Adrenal gland (tissue), 12 donors: ENCODE measurements around the gene SWAP70. TPM values are rescaled to one million over a fixed set of nuclear protein-coding genes. Genes with fewer than 3 reads are reported as not detected.
A peak's percentile ranks its signal among the peaks of the same experiment; 100 is the strongest.
"Not testable (repeated sequence)": the region's sequence is repeated elsewhere in the genome, so short reads cannot be mapped to it uniquely, and the experiment has no call there.

ENCODE experiments used
- DNase-seq, 7 donors: peaks; one replicate each; pipeline ENCODE4 v3.0.0-alpha.2; 2019 to 2020
- H3K27ac ChIP-seq, 5 donors: fragments of 200-600 bp; sonication (generic) in 4 of 5; 1 replicate in 3 of 5; 2 replicates in 2 of 5; pipeline versions ENCODE4 v1.5.1 to v1.8.0; 2016 to 2020; ENCODE audit warnings: mild to moderate bottlenecking in 1 of 5
- H3K27me3 ChIP-seq: fragments of 200-600 bp; 2 replicates; pipeline ENCODE4 v1.8.0; 2021
- H3K36me3 ChIP-seq, 2 donors: fragments of 200-600 bp; replicated peaks in 1 of 2; 1 replicate in 1 of 2; 2 replicates in 1 of 2; pipeline versions ENCODE4 v1.5.1 to v1.8.0; 2018 to 2022
- H3K4me1 ChIP-seq, 2 donors: fragments of 200-600 bp; replicated peaks in 1 of 2; 1 replicate in 1 of 2; 2 replicates in 1 of 2; pipeline versions ENCODE4 v1.5.1 to v1.8.0; 2018 to 2021
- H3K4me3 ChIP-seq, 4 donors: fragments of 200-600 bp; sonication (generic) in 3 of 4; one replicate each; pipeline ENCODE4 v1.5.1; 2016 to 2018
- H3K9me3 ChIP-seq, 3 donors: fragments of 200-600 bp; sonication (generic) in 1 of 3; replicated peaks in 1 of 3; 1 replicate in 2 of 3; 2 replicates in 1 of 3; pipeline versions ENCODE4 v1.5.1 to v1.8.0; 2016 to 2021
- CTCF ChIP-seq, 6 experiments: fragments of 450-650 bp in 4 of 6; fragments of 200-600 bp in 2 of 6; sonication (generic) in 1 of 6; IDR thresholded peaks; 1 replicate in 5 of 6; 2 replicates in 1 of 6; pipeline versions ENCODE4 v1.5.1 to v1.8.0; 2016 to 2021; ENCODE audit warnings: antibody characterized with exemption in 6 of 6, mild to moderate bottlenecking in 2 of 6, moderate library complexity in 1 of 6
- POLR2A ChIP-seq, 2 donors: fragments of 450-650 bp; IDR thresholded peaks; one replicate each; pipeline ENCODE4 v1.6.1; 2017; ENCODE audit warnings: antibody characterized with exemption in 2 of 2, mild to moderate bottlenecking in 2 of 2, moderate library complexity in 1 of 2
- WGBS, 4 donors: extraction: QIAGEN DNeasy Blood & Tissue Kit in 2 of 4; methylation state at CpG; one replicate each; pipeline versions ENCODE4 v1.1.5 to v1.1.7; 2013 to 2017; 5-methylcytosine and 5-hydroxymethylcytosine counted together
- intact Hi-C, 2 donors: fragments of 100-400 bp; cut with DNase I; formaldehyde crosslinking; loops; one replicate each; pipeline versions ENCODE4 v1.14.1 to v1.15.0; 2022 to 2023
- polyA plus RNA-seq, 3 donors: library from polyadenylated mRNA; stranded (reverse); fragments of 200-250 nt in 2 of 3; fragments of 350-450 nt in 1 of 3; fragmentation: Illumina TruSeq in 1 of 3; extraction: RNeasy Lipid Tissue Mini Kit (QIAGEN cat#74804) in 1 of 3; gene quantifications; one replicate each; pipeline ENCODE4 v1.2.3, GENCODE V29; 2013 to 2014
- total RNA-seq, 9 donors: library from RNA; depleted of rRNA in 4 of 9; stranded (reverse); fragments of >200 nt in 4 of 9; fragments of 120-200 nt in 1 of 9; fragmentation: NEBNext Ultra II Directional in 1 of 9; extraction: Animal tissue kit (Norgen Biotek cat#: 25700) in 1 of 9; gene quantifications; one replicate each; pipeline versions ENCODE4 v1.1.0 to v1.2.4, GENCODE V29; 2013 to 2023
- donor health status: healthy with polysubstance abuse.
- donor health status: Bipolar disorder and iron deficiency.
- donor health status: DM: yes; HTN: yes; CAD: no.
- donor health status: DM: no; HTN: no; CAD: no.
- donor health status: DM: no; HTN: no; CAD: no.
- donor health status: DM: yes; HTN: yes; CAD: no.

SWAP70 gene
- total and polyA plus RNA-seq, 12 donors: 6.5 to 23.5 (median 17.0) TPM

- 89 to 97% (median 94%) methylated on average over 6 of the region's 6 CpGs for WGBS, 4 donors
- TF ChIP-seq CTCF (IDR thresholded peaks at IDR 0.05) (no peak), POLR2A (IDR thresholded peaks at IDR 0.05) (no peak)
- H3K36me3 ChIP-seq: peaks cover 0 to 18% of the 10 kb centered on the region in 2 donors
These were observed 77.4 kb downstream of the SWAP70 start for GRCh38 chr11:9741260-9741659.

GRCh38 chr11:9743512-9743911, 79.6 kb downstream of the SWAP70 start:
- not testable (repeated sequence) for H3K9me3 ChIP-seq, H3K27ac ChIP-seq, H3K27me3 ChIP-seq, H3K4me1 ChIP-seq, DNase-seq, H3K4me3 ChIP-seq
- H3K36me3 ChIP-seq: peaks cover 0 to 18% of the 10 kb centered on the region in 2 donors
- intact Hi-C loops: loop anchor here (10.0 kb wide), 1 partner anchor 209 kb away; no protein-coding TSS in a partner anchor
- 89 to 94% (median 91%) methylated on average over 3 of the region's 3 CpGs for WGBS, 4 donors

More at GRCh38 chr11:9741260-9741659, 77.4 kb downstream of the SWAP70 start:
- DNase-seq: no peak
- H3K27ac ChIP-seq: no peak overlapping the region
- no peaks in the 10 kb centered on the region for H3K4me1 ChIP-seq
- H3K9me3 ChIP-seq: no peaks in the 10 kb centered on the region
- intact Hi-C loops: loop anchor here (10.0 kb wide), 1 partner anchor 206 kb away; no protein-coding TSS in a partner anchor
- no peaks in the 10 kb centered on the region for H3K27me3 ChIP-seq
- no peak overlapping the region for H3K4me3 ChIP-seq

DNA sequence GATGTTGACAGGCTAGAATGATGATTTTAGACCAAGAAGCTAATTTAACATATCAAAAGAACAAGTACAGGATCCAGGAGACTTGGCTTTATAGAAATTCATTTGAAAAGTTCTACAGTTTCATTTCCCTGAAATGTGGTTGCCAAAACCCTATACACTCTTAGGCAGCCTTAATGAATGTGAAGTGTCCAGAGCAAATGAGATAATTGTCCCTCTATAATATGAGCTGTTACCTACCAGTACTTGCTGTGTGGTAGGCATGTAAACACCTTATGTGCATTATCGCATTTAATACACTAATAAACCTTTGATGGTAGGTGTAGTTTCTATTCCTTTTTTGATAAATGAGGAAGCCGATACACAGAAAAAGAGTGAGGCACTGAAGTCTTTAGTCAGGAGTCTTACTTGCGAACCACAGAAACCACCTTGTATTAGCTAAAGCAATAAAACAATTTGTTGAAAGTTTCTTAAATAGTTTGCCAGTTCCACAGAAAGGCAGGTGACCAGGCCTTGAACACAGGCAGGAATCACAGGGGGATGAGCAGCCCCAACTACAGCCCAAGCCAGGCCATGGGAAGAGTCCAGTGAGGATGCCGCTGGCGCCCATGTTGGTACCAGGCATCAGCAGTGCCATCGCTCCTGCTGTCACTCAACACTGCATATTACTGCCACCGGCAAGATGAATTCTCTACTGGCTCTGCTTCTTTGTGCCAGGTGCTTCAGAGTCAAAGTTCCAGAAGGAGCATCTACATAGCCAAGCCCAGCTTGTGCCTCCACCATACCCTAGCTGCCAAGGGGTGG, 81.7 kb downstream of the SWAP70 start:
- Histone ChIP-seq H3K4me1 (peaks cover 0 to 6% of the 10 kb centered on the region in 2 donors), H3K4me3 (no peak overlapping the region), H3K27me3 (no peaks in the 10 kb centered on the region), H3K27ac (no peak overlapping the region), H3K36me3 (peaks cover 0 to 19% of the 10 kb centered on the region in 2 donors), H3K9me3 (no peaks in the 10 kb centered on the region)
- WGBS, 4 donors: 75 to 89% (median 80%) methylated on average over 5 to 7 of the region's 7 CpGs
- TF ChIP-seq CTCF (IDR thresholded peaks at IDR 0.05) (no peak), POLR2A (IDR thresholded peaks at IDR 0.05) (no peak)
- DNase-seq: no peak
- intact Hi-C loops: loop anchor here (10.0 kb wide), 1 partner anchor 211 kb away; no protein-coding TSS in a partner anchor

GRCh38 chr11:9747229-9747628, 83.4 kb downstream of the SWAP70 start:
- TF ChIP-seq CTCF (IDR thresholded peaks at IDR 0.05): no peak
- no peak for TF ChIP-seq POLR2A (IDR thresholded peaks at IDR 0.05)
- intact Hi-C loops: loop anchor here (10.0 kb wide), 1 partner anchor 212 kb away; no protein-coding TSS in a partner anchor
- H3K36me3 ChIP-seq: peaks cover 0 to 10% of the 10 kb centered on the region in 2 donors
- no peak for DNase-seq
- no peaks in the 10 kb centered on the region for H3K9me3 ChIP-seq
- WGBS, 4 donors: 78 to 93% (median 91%) methylated on average over 1 of the region's 1 CpG
- H3K27ac ChIP-seq: peak overlapping the region in 1 of 5 donors; percentile 40
- no peaks in the 10 kb centered on the region for H3K27me3 ChIP-seq
- no peak overlapping the region for H3K4me3 ChIP-seq
- H3K4me1 ChIP-seq: peaks cover 0 to 6% of the 10 kb centered on the region in 2 donors
